ENCODE data around the gene PLA2G1B. TPM values are rescaled to one million over a fixed set of nuclear protein-coding genes. Genes with fewer than 3 reads are reported as not detected.
A peak's percentile ranks its signal among the peaks of the same experiment; 100 is the strongest.

PLA2G1B gene
- total and polyA plus RNA-seq, 4 donors = 6.5 to 193 (median 29.1) TPM

DNA sequence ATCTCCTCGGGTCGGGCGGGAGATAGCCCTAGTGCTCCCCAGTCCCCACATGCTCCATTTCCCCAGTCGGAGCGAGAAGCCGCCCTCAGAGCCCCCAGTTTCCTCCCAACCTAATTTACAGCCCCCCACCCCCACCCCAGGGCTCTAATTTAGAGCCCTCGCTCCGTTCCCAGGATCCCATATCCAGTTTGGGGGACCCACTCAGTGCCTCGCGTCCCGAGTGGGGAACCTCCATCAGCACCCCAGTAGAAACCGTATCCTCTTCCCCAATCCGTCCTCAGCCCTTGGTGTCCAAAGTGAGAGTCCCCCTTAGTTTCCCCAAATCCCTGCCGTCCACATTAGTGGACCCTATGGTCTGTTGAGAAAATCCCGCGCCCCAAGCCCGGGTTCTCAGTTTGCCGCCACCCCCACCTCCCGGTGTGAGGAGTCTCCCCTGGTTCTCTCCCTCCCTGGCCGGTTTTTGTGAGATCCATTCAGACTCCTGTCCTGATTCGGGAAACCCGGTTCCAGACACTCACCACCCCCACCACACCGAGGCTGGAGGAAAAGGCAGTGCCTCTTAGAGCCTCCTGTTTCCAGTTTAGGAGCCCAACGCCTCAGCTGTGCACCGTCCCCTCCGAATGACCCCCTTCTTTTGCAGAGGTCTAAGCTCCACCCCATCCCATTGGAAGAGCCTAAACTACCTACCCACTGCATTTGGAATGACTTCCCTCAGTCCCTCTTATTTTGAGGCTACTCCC, 42.2 kb upstream of the PLA2G1B start:
- Histone ChIP-seq H3K4me3 (no peak overlapping the region), H3K27me3 (ENCODE audit: control insufficient read depth in 3 of 3, insufficient read depth in 3 of 3, low read length in 2 of 3) (peaks cover 0 to 32% (median 25%) of the 10 kb centered on the region in 3 donors), H3K4me1 (ENCODE audit: control insufficient read depth in 5 of 5, insufficient read depth in 5 of 5, low read length in 5 of 5) (peaks cover 0 to 18% (median 7%) of the 10 kb centered on the region in 5 donors), H3K9ac (ENCODE audit: insufficient read depth in 1 of 2, low read length in 2 of 2) (peak overlapping the region in 1 of 2 donors; percentile 23), H3K9me3 (ENCODE audit: control insufficient read depth in 4 of 4, insufficient read depth in 3 of 4, low read length in 3 of 4) (no peaks in the 10 kb centered on the region), H3K27ac (ENCODE audit: low read depth in 1 of 2, low read length in 1 of 2) (no peak overlapping the region), H3K36me3 (ENCODE audit: control insufficient read depth in 4 of 4, insufficient read depth in 4 of 4, low read length in 4 of 4) (peaks cover 0 to 5% (median 0%) of the 10 kb centered on the region in 4 donors)
- DNase-seq (no peak), ATAC-seq (ENCODE audit: insufficient read depth, low FRiP score) (no peak)
- TF ChIP-seq, protein P1, sequence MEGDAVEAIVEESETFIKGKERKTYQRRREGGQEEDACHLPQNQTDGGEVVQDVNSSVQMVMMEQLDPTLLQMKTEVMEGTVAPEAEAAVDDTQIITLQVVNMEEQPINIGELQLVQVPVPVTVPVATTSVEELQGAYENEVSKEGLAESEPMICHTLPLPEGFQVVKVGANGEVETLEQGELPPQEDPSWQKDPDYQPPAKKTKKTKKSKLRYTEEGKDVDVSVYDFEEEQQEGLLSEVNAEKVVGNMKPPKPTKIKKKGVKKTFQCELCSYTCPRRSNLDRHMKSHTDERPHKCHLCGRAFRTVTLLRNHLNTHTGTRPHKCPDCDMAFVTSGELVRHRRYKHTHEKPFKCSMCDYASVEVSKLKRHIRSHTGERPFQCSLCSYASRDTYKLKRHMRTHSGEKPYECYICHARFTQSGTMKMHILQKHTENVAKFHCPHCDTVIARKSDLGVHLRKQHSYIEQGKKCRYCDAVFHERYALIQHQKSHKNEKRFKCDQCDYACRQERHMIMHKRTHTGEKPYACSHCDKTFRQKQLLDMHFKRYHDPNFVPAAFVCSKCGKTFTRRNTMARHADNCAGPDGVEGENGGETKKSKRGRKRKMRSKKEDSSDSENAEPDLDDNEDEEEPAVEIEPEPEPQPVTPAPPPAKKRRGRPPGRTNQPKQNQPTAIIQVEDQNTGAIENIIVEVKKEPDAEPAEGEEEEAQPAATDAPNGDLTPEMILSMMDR (IDR thresholded peaks at IDR 0.05; ENCODE audit: control extremely low read depth, extremely low read depth) = no peak
- WGBS, 2 donors = 4% methylated on average over 26 of the region's 26 CpGs

DNA sequence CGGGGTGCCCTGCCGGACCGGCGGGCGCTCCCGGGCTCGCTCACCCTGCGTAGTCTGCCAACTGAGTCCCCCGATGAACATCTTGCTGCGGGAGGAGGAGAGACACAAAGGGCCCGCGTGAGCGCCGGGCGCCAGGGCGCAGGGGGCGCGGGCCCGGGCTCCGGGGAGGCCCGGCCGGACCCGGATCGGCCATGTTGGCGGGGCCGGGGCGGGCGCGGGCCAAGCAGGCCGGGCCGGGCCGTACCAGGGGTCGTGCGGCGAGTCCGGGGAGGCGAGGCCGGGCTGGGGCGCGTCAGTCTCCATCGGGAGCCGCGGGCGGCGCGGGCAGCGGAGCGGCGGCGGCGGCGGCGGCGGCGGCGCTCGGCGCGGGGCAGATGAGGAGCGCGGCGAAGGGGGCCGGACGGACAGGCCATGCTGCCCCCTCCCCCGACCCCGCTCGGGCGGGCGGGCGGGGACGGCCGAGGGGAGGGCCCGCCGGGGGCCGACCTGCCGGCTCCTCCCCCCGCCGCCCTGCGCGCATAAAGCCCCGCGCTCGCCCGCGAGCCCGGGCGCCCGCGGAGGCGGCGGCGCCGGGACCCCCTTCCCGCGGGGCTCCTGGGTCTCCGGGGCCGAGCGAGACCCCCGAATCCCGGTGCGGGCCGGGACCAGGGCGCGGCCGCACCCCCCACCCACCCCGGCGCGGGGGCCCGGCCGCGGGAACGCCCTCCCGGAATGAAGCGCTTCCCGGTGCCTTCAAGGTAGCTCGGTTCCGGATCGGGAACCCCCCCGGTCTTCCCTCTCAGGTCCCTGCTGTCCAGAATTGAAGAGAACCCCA, 41.4 kb upstream of the PLA2G1B start, which contains the start of gene MSI1:
Gene MSI1 (minus strand): TSS at position 376 of the 814 bp plus-strand sequence. CDS start 73 bp downstream, at position 303.
- Histone ChIP-seq H3K27ac (ENCODE audit: low read depth in 1 of 2, low read length in 1 of 2) (peak within 1 kb of the TSS in 1 of 2 donors; percentile 73), H3K4me1 (ENCODE audit: control insufficient read depth in 5 of 5, insufficient read depth in 5 of 5, low read length in 5 of 5) (peaks cover 0 to 18% (median 7%) of the 10 kb centered on the region in 5 donors), H3K9ac (ENCODE audit: insufficient read depth in 1 of 2, low read length in 2 of 2) (peak within 1 kb of the TSS; percentile 23 to 55), H3K27me3 (ENCODE audit: control insufficient read depth in 3 of 3, insufficient read depth in 3 of 3, low read length in 2 of 3) (peaks cover 0 to 30% (median 25%) of the 10 kb centered on the region in 3 donors), H3K9me3 (ENCODE audit: control insufficient read depth in 4 of 4, insufficient read depth in 3 of 4, low read length in 3 of 4) (no peaks in the 10 kb centered on the region), H3K4me3 (no peak within 1 kb of the TSS), H3K36me3 (ENCODE audit: control insufficient read depth in 4 of 4, insufficient read depth in 4 of 4, low read length in 4 of 4) (peaks cover 0 to 5% (median 0%) of the 10 kb centered on the region in 4 donors)
- DNase-seq (peak in 2 of 3 donors; percentile 40 to 45), ATAC-seq (ENCODE audit: insufficient read depth, low FRiP score) (no peak)
- 0 to 1% methylated on average over 33 to 119 of the region's 119 CpGs for whole genome bisulfite sequencing, 2 donors
- TF ChIP-seq, protein P1 (IDR thresholded peaks at IDR 0.05; ENCODE audit: control extremely low read depth, extremely low read depth) = no peak

DNA sequence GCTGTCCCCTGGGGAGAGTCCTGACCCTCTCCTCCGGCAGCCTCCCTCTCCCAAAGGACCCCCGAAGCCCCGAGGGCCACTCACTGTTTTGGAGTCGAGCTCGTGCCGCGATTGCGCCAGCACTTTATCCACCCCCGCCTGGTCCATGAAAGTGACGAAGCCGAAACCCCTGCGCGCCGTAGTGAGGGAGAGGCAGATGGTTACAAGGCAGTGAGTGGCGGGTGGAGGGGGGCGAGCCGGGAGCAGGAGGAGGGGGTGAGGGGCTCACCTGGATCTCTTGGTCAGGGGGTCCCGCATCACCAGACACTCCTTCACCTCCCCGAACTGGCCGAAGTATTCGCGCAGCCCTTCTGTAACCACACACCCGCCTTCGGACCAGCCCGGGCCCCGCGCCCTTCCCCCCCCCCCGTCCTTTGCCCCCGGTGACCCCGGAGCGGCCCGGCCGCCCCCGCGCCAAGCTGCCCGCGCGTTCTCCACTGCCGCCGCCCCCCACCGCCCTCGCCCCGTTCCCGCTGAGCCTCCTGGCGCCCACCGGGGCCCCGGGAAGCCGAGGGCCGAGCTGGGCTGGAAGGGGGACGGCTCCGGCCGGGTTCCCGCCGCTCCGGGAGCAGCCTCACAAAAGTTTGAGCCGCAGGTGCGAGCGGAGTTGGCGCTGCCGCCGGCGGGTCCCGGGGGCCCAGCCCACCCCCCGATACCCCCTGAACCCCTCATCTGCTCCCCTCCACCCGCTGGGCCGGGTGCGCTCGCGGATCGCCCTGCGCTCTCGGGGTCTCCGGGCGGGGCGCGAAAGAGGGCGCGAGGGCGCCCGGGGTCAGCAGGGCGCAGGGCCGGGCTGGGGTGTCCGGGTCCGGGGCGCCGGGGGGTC, 40.6 kb upstream of the PLA2G1B start:
- WGBS, 2 donors = 2 to 3% methylated on average over 56 to 85 of the region's 86 CpGs
- H3K9me3 ChIP-seq (ENCODE audit: control insufficient read depth in 4 of 4, insufficient read depth in 3 of 4, low read length in 3 of 4) = no peaks in the 10 kb centered on the region
- peaks cover 0 to 18% (median 7%) of the 10 kb centered on the region in 5 donors for H3K4me1 ChIP-seq (ENCODE audit: control insufficient read depth in 5 of 5, insufficient read depth in 5 of 5, low read length in 5 of 5)
- peaks cover 0 to 5% (median 0%) of the 10 kb centered on the region in 4 donors for H3K36me3 ChIP-seq (ENCODE audit: control insufficient read depth in 4 of 4, insufficient read depth in 4 of 4, low read length in 4 of 4)
- no peak overlapping the region for H3K4me3 ChIP-seq
- DNase-seq (peak; percentile 46 to 51 (median 48)), ATAC-seq (ENCODE audit: insufficient read depth, low FRiP score) (no peak)
- peak overlapping the region in 1 of 2 donors; percentile 55 for H3K9ac ChIP-seq (ENCODE audit: insufficient read depth in 1 of 2, low read length in 2 of 2)
- peak overlapping the region in 1 of 2 donors; percentile 73 for H3K27ac ChIP-seq (ENCODE audit: low read depth in 1 of 2, low read length in 1 of 2)
- H3K27me3 ChIP-seq (ENCODE audit: control insufficient read depth in 3 of 3, insufficient read depth in 3 of 3, low read length in 2 of 3) = peaks cover 0 to 27% (median 24%) of the 10 kb centered on the region in 3 donors
- TF ChIP-seq, protein P1 (IDR thresholded peaks at IDR 0.05; ENCODE audit: control extremely low read depth, extremely low read depth) = no peak

Measured in lung (tissue), 12 donors.